Hepatic stellate cell (primary cell): Measurements from ENCODE around the gene CCDC122.

ENCODE experiments used
- DNase-seq: peaks from one replicate; pipeline ENCODE4 v3.0.0; 2011; ENCODE audit warnings: low spot score

CCDC122 gene

GRCh38 chr13:43802511-43802910 is 77.0 kb downstream of the CCDC122 start:
- no peak for DNase-seq

- DNase-seq, result no peak
These were observed 78.7 kb downstream of the CCDC122 start for GRCh38 chr13:43800828-43801227.

GRCh38 chr13:43799191-43799590 is 80.3 kb downstream of the CCDC122 start:
- no peak for DNase-seq

- DNase-seq, result no peak
These were observed 81.7 kb downstream of the CCDC122 start for GRCh38 chr13:43797869-43798268.

GRCh38 chr13:43797159-43797558 is 82.4 kb downstream of the CCDC122 start:
- DNase-seq, result no peak

GRCh38 chr13:43794416-43794815 is 85.1 kb downstream of the CCDC122 start:
- DNase-seq, result no peak

GRCh38 chr13:43792076-43792881 is 87.3 kb downstream of the CCDC122 start:
- no peak for DNase-seq

- peak; percentile 21 for DNase-seq
These were observed 91.5 kb downstream of the CCDC122 start for GRCh38 chr13:43787997-43788396.

- no peak for DNase-seq
These were observed 92.0 kb downstream of the CCDC122 start for GRCh38 chr13:43787518-43787891.

- peak; percentile 74 for DNase-seq
These were observed 92.6 kb downstream of the CCDC122 start, which contains the start of gene ENOX1 for GRCh38 chr13:43786766-43787517. ENOX1 (minus strand) TSS chr13:43786972.

- DNase-seq, result no peak
These were observed 93.1 kb downstream of the CCDC122 start for GRCh38 chr13:43786472-43786765.
